Measurements from ENCODE around the gene DYNC2LI1. TPM values are rescaled to one million over a fixed set of nuclear protein-coding genes. Genes with fewer than 3 reads are reported as not detected.

The DYNC2LI1 gene
- polyA plus RNA-seq, 1 experiment: 23.3 TPM

- no peak for DNase-seq (ENCODE audit: low read depth, low spot score)
- H3K4me3 ChIP-seq (ENCODE audit: low read depth, low read length): no peak overlapping the region
- no peak overlapping the region for H3K27ac ChIP-seq (ENCODE audit: low read depth, low read length)
- H3K9me3 ChIP-seq (ENCODE audit: control insufficient read depth, insufficient read depth, low read length): no peaks in the 10 kb centered on the region
- CTCF ChIA-PET: no interaction called here
- no peaks in the 10 kb centered on the region for H3K27me3 ChIP-seq (ENCODE audit: control insufficient read depth, insufficient read depth, low read length)
- TF ChIP-seq, protein P1, sequence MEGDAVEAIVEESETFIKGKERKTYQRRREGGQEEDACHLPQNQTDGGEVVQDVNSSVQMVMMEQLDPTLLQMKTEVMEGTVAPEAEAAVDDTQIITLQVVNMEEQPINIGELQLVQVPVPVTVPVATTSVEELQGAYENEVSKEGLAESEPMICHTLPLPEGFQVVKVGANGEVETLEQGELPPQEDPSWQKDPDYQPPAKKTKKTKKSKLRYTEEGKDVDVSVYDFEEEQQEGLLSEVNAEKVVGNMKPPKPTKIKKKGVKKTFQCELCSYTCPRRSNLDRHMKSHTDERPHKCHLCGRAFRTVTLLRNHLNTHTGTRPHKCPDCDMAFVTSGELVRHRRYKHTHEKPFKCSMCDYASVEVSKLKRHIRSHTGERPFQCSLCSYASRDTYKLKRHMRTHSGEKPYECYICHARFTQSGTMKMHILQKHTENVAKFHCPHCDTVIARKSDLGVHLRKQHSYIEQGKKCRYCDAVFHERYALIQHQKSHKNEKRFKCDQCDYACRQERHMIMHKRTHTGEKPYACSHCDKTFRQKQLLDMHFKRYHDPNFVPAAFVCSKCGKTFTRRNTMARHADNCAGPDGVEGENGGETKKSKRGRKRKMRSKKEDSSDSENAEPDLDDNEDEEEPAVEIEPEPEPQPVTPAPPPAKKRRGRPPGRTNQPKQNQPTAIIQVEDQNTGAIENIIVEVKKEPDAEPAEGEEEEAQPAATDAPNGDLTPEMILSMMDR (IDR thresholded peaks at IDR 0.05; ENCODE audit: low read depth, low read length): no peak
- POLR2A ChIA-PET: no interaction called here
These were observed 36.6 kb downstream of the DYNC2LI1 start for GRCh38 chr2:43810452-43810851.

DNA sequence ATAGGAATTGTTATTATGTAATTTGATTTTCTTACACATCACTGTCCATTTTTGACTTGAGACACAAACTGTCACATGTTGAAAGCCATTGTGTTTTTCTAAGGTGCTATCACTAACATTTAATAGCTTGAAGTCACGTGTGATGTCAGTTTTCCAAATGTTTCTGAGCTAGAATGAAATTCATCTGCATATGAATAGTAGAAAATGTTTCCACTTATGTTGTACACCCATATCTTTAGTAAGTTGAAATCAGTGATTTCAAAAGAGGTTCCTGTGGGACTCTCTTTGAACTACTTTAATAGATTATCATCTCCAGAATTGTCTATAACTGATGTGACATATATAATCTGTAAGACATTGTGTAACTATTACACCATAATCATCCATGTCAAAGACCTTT lies 37.0 kb downstream of the DYNC2LI1 start:
- no peak overlapping the region for H3K4me3 ChIP-seq (ENCODE audit: low read depth, low read length)
- H3K9me3 ChIP-seq (ENCODE audit: control insufficient read depth, insufficient read depth, low read length): no peaks in the 10 kb centered on the region
- H3K27me3 ChIP-seq (ENCODE audit: control insufficient read depth, insufficient read depth, low read length): no peaks in the 10 kb centered on the region
- no peak for DNase-seq (ENCODE audit: low read depth, low spot score)
- no peak overlapping the region for H3K27ac ChIP-seq (ENCODE audit: low read depth, low read length)
- TF ChIP-seq, protein P1 (IDR thresholded peaks at IDR 0.05; ENCODE audit: low read depth, low read length): no peak
- CTCF ChIA-PET: no interaction called here
- POLR2A ChIA-PET: no interaction called here

- CTCF ChIA-PET: no interaction called here
These were observed 38.2 kb downstream of the DYNC2LI1 start for GRCh38 chr2:43812006-43812405.

DNA sequence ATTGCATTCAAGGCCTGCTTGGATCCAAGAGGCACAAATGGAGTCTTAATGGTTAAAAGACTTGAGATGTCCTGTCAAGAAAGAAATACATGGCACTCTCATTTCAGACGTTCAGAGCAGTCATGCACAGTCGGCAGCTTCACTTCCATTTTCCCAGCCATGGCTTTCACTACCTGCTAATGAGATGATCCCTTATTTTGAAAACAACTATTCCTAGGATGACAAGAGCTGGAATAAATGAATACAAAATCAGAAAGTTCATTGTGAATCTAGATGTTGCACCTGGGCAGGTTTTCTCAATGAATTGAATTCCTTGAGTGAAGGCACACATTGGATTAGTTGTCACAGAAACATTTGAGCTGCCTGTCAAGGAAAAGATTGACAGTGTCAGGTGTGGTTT lies 39.1 kb downstream of the DYNC2LI1 start:
- ChIA-PET POLR2A (no interaction called here), CTCF (no interaction called here)
- no peak overlapping the region for H3K27ac ChIP-seq (ENCODE audit: low read depth, low read length)
- no peak overlapping the region for H3K4me3 ChIP-seq (ENCODE audit: low read depth, low read length)
- TF ChIP-seq, protein P1 (IDR thresholded peaks at IDR 0.05; ENCODE audit: low read depth, low read length): no peak
- no peak for DNase-seq (ENCODE audit: low read depth, low spot score)
- no peaks in the 10 kb centered on the region for H3K27me3 ChIP-seq (ENCODE audit: control insufficient read depth, insufficient read depth, low read length)
- no peaks in the 10 kb centered on the region for H3K9me3 ChIP-seq (ENCODE audit: control insufficient read depth, insufficient read depth, low read length)

More at GRCh38 chr2:43812006-43812405, 38.2 kb downstream of the DYNC2LI1 start:
- H3K27ac ChIP-seq (ENCODE audit: low read depth, low read length): no peak overlapping the region
- no peak overlapping the region for H3K4me3 ChIP-seq (ENCODE audit: low read depth, low read length)
- no peaks in the 10 kb centered on the region for H3K27me3 ChIP-seq (ENCODE audit: control insufficient read depth, insufficient read depth, low read length)
- POLR2A ChIA-PET: no interaction called here
- H3K9me3 ChIP-seq (ENCODE audit: control insufficient read depth, insufficient read depth, low read length): no peaks in the 10 kb centered on the region
- DNase-seq (ENCODE audit: low read depth, low spot score): no peak
- TF ChIP-seq, protein P1 (IDR thresholded peaks at IDR 0.05; ENCODE audit: low read depth, low read length): no peak

GRCh38 chr2:43814711-43815110 lies 40.9 kb downstream of the DYNC2LI1 start:
- TF ChIP-seq, protein P1 (IDR thresholded peaks at IDR 0.05; ENCODE audit: low read depth, low read length): no peak
- no peak overlapping the region for H3K4me3 ChIP-seq (ENCODE audit: low read depth, low read length)
- no peak overlapping the region for H3K27ac ChIP-seq (ENCODE audit: low read depth, low read length)
- POLR2A ChIA-PET: no interaction called here
- CTCF ChIA-PET: no interaction called here
- H3K9me3 ChIP-seq (ENCODE audit: control insufficient read depth, insufficient read depth, low read length): no peaks in the 10 kb centered on the region
- H3K27me3 ChIP-seq (ENCODE audit: control insufficient read depth, insufficient read depth, low read length): no peaks in the 10 kb centered on the region
- DNase-seq (ENCODE audit: low read depth, low spot score): no peak

Data from AG04450 (cell line).